HFFc6 (cell line): ENCODE results near the gene FAAH. TPM values are rescaled to one million over a fixed set of nuclear protein-coding genes. Genes with fewer than 3 reads are reported as not detected.

ENCODE experiments used
- DNase-seq: peaks from one replicate; pipeline ENCODE4 v3.0.0-alpha.2; 2018
- H3K27ac Mint-ChIP-seq: 2 replicates; pipeline ENCODE4 v1.8.0; 2020; ENCODE audit warnings: mild to moderate bottlenecking, mixed read lengths
- H3K27me3 Mint-ChIP-seq: 2 replicates; pipeline ENCODE4 v1.8.0; 2021; ENCODE audit warnings: mild to moderate bottlenecking, moderate library complexity, mixed read lengths; ENCODE audit not compliant: insufficient read depth
- H3K36me3 Mint-ChIP-seq: 2 replicates; pipeline ENCODE4 v1.8.0; 2021; ENCODE audit warnings: low read depth, mixed read lengths
- H3K4me1 Mint-ChIP-seq: 2 replicates; pipeline ENCODE4 v1.8.0; 2020; ENCODE audit warnings: low read depth, mixed read lengths
- H3K4me3 Mint-ChIP-seq: 2 replicates; pipeline ENCODE4 v1.8.0; 2020; ENCODE audit warnings: mild to moderate bottlenecking, moderate library complexity, mixed read lengths
- H3K9me3 Mint-ChIP-seq: 2 replicates; pipeline ENCODE4 v1.8.0; 2020; ENCODE audit warnings: mild to moderate bottlenecking, mixed read lengths
- CTCF ChIP-seq: fragments of 200-600 bp; sonication (generic); IDR thresholded peaks from 2 replicates; pipeline ENCODE4 v1.5.0; 2021; ENCODE audit warnings: antibody characterized with exemption, mild to moderate bottlenecking
- total RNA-seq, 6 experiments: library from RNA; stranded (reverse); fragmentation: NEBNext Ultra II Directional; extraction: Animal tissue kit (Norgen Biotek cat#: 25700); gene quantifications; 2 replicates in 1 of 6; 3 replicates in 5 of 6; pipeline ENCODE4 v1.2.3, GENCODE V29; 2021

Gene FAAH
- total RNA-seq, 6 experiments from 2014 or later: 0.17 to 0.75 (median 0.21) TPM

- DNase-seq: no peak
- H3K9me3 Mint-ChIP-seq: no peaks in the 10 kb centered on the region
- H3K36me3 Mint-ChIP-seq: peaks cover 10% of the 10 kb centered on the region
- no peaks in the 10 kb centered on the region; the same call in 1 of the 2 replicates for H3K27me3 Mint-ChIP-seq
- H3K27ac Mint-ChIP-seq: no peak overlapping the region; the same call in 1 of the 2 replicates
- TF ChIP-seq CTCF: no peak
- H3K4me3 Mint-ChIP-seq: no peak overlapping the region
- H3K4me1 Mint-ChIP-seq: peaks cover 21% of the 10 kb centered on the region
Observed at GRCh38 chr1:46369542-46370213, 24.4 kb upstream of the FAAH start.

GRCh38 chr1:46370214-46370633, 23.9 kb upstream of the FAAH start:
- Mint-ChIP-seq H3K36me3 (peaks cover 5% of the 10 kb centered on the region), H3K27ac (no peak overlapping the region; the same call in 1 of the 2 replicates), H3K9me3 (no peaks in the 10 kb centered on the region), H3K4me1 (peaks cover 16% of the 10 kb centered on the region), H3K4me3 (no peak overlapping the region), H3K27me3 (no peaks in the 10 kb centered on the region; the same call in 1 of the 2 replicates)
- no peak for DNase-seq
- no peak for TF ChIP-seq CTCF

- H3K27me3 Mint-ChIP-seq: no peaks in the 10 kb centered on the region; the same call in 1 of the 2 replicates
Observed at GRCh38 chr1:46372431-46372830, 21.7 kb upstream of the FAAH start.

GRCh38 chr1:46379996-46380395, 14.1 kb upstream of the FAAH start:
- Mint-ChIP-seq H3K4me1 (no peaks in the 10 kb centered on the region), H3K27ac (no peak overlapping the region), H3K27me3 (no peaks in the 10 kb centered on the region), H3K4me3 (no peak overlapping the region), H3K36me3 (peaks cover 5% of the 10 kb centered on the region; the same call in 1 of the 2 replicates), H3K9me3 (peaks cover 21% of the 10 kb centered on the region)
- TF ChIP-seq CTCF: no peak
- DNase-seq: no peak

More at GRCh38 chr1:46372431-46372830, 21.7 kb upstream of the FAAH start:
- H3K27ac Mint-ChIP-seq: no peak overlapping the region
- DNase-seq: no peak
- peaks cover 5% of the 10 kb centered on the region for H3K36me3 Mint-ChIP-seq
- peaks cover 16% of the 10 kb centered on the region for H3K4me1 Mint-ChIP-seq
- no peak; the same call in 1 of the 2 replicates for TF ChIP-seq CTCF
- no peak overlapping the region for H3K4me3 Mint-ChIP-seq
- H3K9me3 Mint-ChIP-seq: no peaks in the 10 kb centered on the region

GRCh38 chr1:46380508-46380907, 13.6 kb upstream of the FAAH start:
- no peak overlapping the region for H3K27ac Mint-ChIP-seq
- H3K9me3 Mint-ChIP-seq: peaks cover 21% of the 10 kb centered on the region
- no peaks in the 10 kb centered on the region for H3K27me3 Mint-ChIP-seq
- no peak for DNase-seq
- H3K4me3 Mint-ChIP-seq: no peak overlapping the region
- TF ChIP-seq CTCF: no peak
- no peaks in the 10 kb centered on the region for H3K4me1 Mint-ChIP-seq
- peaks cover 5% of the 10 kb centered on the region; the same call in 1 of the 2 replicates for H3K36me3 Mint-ChIP-seq
